Neuronal stem cell (in vitro differentiated cells): ENCODE results near the gene RMND5B.

Experiments used
- DNase-seq: peaks from one replicate; pipeline ENCODE4 v3.0.0-alpha.2; 2013; ENCODE audit warnings: low spot score
- H2AFZ ChIP-seq: one replicate; pipeline ENCODE4 v1.6.1; 2013; ENCODE audit warnings: mild to moderate bottlenecking, low read length, inconsistent platforms
- H2AK5ac ChIP-seq: 2 replicates; pipeline ENCODE4 v1.6.1; 2013; ENCODE audit warnings: low read depth, mild to moderate bottlenecking, inconsistent platforms, low read length, moderate library complexity, mixed read lengths
- H2BK120ac ChIP-seq: 2 replicates; pipeline ENCODE4 v1.6.1; 2013; ENCODE audit warnings: low read depth, mild to moderate bottlenecking, inconsistent platforms, low read length, moderate library complexity, mixed read lengths
- H2BK12ac ChIP-seq: one replicate; pipeline ENCODE4 v1.6.1; 2013; ENCODE audit warnings: low read length, inconsistent platforms
- H2BK15ac ChIP-seq: 2 replicates; pipeline ENCODE4 v1.6.1; 2013; ENCODE audit warnings: mild to moderate bottlenecking, low read length, inconsistent platforms, mixed read lengths
- H2BK5ac ChIP-seq: one replicate; pipeline ENCODE4 v1.6.1; 2013; ENCODE audit warnings: inconsistent platforms, mild to moderate bottlenecking, low read length, moderate library complexity
- H3K14ac ChIP-seq: one replicate; pipeline ENCODE4 v1.6.1; 2013; ENCODE audit warnings: low read length, inconsistent platforms
- H3K18ac ChIP-seq: 2 replicates; pipeline ENCODE4 v1.6.1; 2013; ENCODE audit warnings: low read length, inconsistent platforms
- H3K23ac ChIP-seq: 2 replicates; pipeline ENCODE4 v1.6.1; 2013; ENCODE audit warnings: low read depth, mild to moderate bottlenecking, mixed read lengths, low read length, inconsistent platforms; ENCODE audit not compliant: poor library complexity
- H3K27ac ChIP-seq: replicated peaks from 3 replicates; pipeline ENCODE4 v1.5.1; 2013; ENCODE audit warnings: low read length, inconsistent platforms
- H3K27me3 ChIP-seq, 3 experiments: 2 replicates each; pipeline ENCODE4 v1.6.1; 2013; ENCODE audit warnings: low read length in 3 of 3, mild to moderate bottlenecking in 2 of 3, inconsistent platforms in 1 of 3, low read depth in 1 of 3, mixed read lengths in 1 of 3, moderate library complexity in 1 of 3; ENCODE audit not compliant: control insufficient read depth in 3 of 3, insufficient read depth in 3 of 3
- H3K36me3 ChIP-seq, 2 donors: replicated peaks in 1 of 2; 2 replicates each; pipeline ENCODE4 v1.6.1; 2013; ENCODE audit warnings: low read length in 2 of 2; ENCODE audit not compliant: control insufficient read depth in 2 of 2, insufficient read depth in 2 of 2
- H3K4ac ChIP-seq: 2 replicates; pipeline ENCODE4 v1.6.1; 2013; ENCODE audit warnings: inconsistent platforms, mild to moderate bottlenecking, low read length, moderate library complexity
- H3K4me1 ChIP-seq, 2 donors: 1 replicate in 1 of 2; 2 replicates in 1 of 2; pipeline ENCODE4 v1.6.1; 2013; ENCODE audit warnings: low read length in 2 of 2, low read depth in 1 of 2; ENCODE audit not compliant: control insufficient read depth in 2 of 2, insufficient read depth in 1 of 2
- H3K4me2 ChIP-seq: one replicate; pipeline ENCODE4 v1.6.1; 2013; ENCODE audit warnings: mild to moderate bottlenecking, low read length, inconsistent platforms; ENCODE audit not compliant: insufficient read depth, poor library complexity, severe bottlenecking
- H3K4me3 ChIP-seq, 2 donors: 2 replicates each; pipeline ENCODE4 v1.5.1; 2013; ENCODE audit warnings: low read length in 2 of 2, mild to moderate bottlenecking in 2 of 2, inconsistent platforms in 1 of 2, moderate library complexity in 1 of 2
- H3K79me1 ChIP-seq: one replicate; pipeline ENCODE4 v1.6.1; 2013; ENCODE audit warnings: low read depth, mild to moderate bottlenecking, inconsistent platforms, low read length, moderate library complexity
- H3K9ac ChIP-seq: one replicate; pipeline ENCODE4 v1.6.1; 2013; ENCODE audit warnings: mild to moderate bottlenecking, low read depth, low read length, inconsistent platforms; ENCODE audit not compliant: poor library complexity
- H3K9me3 ChIP-seq, 2 donors: replicated peaks in 1 of 2; 2 replicates each; pipeline versions ENCODE3 to v1.6.1; 2013; ENCODE audit warnings: low read length in 2 of 2, mild to moderate bottlenecking in 2 of 2, inconsistent platforms in 1 of 2, low read depth in 1 of 2, mixed read lengths in 1 of 2, moderate library complexity in 1 of 2; ENCODE audit not compliant: control insufficient read depth in 2 of 2, insufficient read depth in 1 of 2
- H4K8ac ChIP-seq: one replicate; pipeline ENCODE4 v1.6.1; 2013; ENCODE audit warnings: low read depth, mild to moderate bottlenecking, inconsistent platforms, low read length, moderate library complexity
- H4K91ac ChIP-seq: one replicate; pipeline ENCODE4 v1.6.1; 2013; ENCODE audit warnings: low read length, low read depth, mild to moderate bottlenecking, inconsistent platforms; ENCODE audit not compliant: poor library complexity
- WGBS, 2 donors: extraction: QIAGEN DNeasy Blood & Tissue Kit; methylation state at CpG; one replicate each; pipeline ENCODE4 v1.1.7; 2013; ENCODE audit warnings: missing lambda C conversion rate in 2 of 2, mixed read lengths in 1 of 2; ENCODE audit not compliant: insufficient read length in 2 of 2, insufficient replicate concordance in 1 of 2; ENCODE audit errors: extremely low coverage in 2 of 2; 5-methylcytosine and 5-hydroxymethylcytosine counted together

The RMND5B gene

DNA sequence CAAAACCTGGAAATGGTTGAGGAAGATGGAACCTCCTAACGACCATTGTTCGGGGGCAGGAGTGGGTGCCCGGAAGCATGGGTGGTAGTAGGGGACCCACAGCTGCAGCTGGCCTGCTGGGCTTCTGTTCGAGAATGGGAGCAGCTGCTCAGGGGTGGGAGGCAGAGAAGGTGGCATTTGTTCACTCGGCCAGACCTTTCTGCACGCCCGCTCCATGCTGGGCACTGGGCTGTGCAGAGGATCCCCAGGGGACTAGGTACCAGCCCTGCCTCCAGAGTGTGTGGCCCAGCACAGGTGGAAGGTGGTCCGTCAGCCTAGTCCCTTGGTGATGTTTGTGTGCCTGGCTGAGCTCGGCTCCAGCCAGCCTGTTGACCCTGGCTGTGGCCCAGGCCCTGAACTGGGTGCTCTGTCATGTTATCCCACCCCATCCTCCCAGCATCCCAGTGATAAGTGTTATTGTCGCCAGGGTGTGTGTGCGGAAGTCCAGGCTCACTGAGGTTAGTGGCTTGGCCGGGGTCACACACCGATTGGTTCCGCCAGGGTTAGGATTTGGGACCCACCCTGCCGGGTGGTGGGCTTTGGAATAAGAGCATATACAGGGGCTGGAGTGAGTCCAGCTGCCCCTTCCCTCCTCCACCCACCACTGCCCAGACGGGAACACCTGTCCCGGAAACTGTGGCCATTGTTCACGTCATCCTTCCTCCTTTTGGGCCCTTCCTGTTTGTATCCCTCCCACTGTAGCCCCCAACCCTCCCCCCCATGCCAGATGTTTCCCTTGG is 12.7 kb upstream of the RMND5B start:
- Histone ChIP-seq H4K8ac (no peak overlapping the region), H3K79me1 (peaks cover 2% of the 10 kb centered on the region), H2BK120ac (peak overlapping the region; percentile 52), H3K27ac (no peak overlapping the region), H3K9ac (no peak overlapping the region), H3K18ac (peak overlapping the region; percentile 80), H2AK5ac (peak overlapping the region; percentile 92), H2BK5ac (no peak overlapping the region), H3K4me3 (no peak overlapping the region), H2AFZ (no peak overlapping the region), H3K14ac (no peak overlapping the region), H2BK12ac (peak overlapping the region; percentile 60), H3K27me3 (no peaks in the 10 kb centered on the region), H3K4me2 (no peak overlapping the region), H3K9me3 (no peaks in the 10 kb centered on the region), H3K4me1 (peaks cover 24 to 36% of the 10 kb centered on the region in 2 donors), H3K23ac (no peak overlapping the region), H2BK15ac (peak overlapping the region; percentile 55), H3K4ac (no peak overlapping the region), H4K91ac (no peak overlapping the region), H3K36me3 (peaks cover 3 to 28% of the 10 kb centered on the region in 2 donors)
- no CpG with 5 or more reads among the region's 18 CpGs for WGBS, 2 donors
- no peak for DNase-seq

DNA sequence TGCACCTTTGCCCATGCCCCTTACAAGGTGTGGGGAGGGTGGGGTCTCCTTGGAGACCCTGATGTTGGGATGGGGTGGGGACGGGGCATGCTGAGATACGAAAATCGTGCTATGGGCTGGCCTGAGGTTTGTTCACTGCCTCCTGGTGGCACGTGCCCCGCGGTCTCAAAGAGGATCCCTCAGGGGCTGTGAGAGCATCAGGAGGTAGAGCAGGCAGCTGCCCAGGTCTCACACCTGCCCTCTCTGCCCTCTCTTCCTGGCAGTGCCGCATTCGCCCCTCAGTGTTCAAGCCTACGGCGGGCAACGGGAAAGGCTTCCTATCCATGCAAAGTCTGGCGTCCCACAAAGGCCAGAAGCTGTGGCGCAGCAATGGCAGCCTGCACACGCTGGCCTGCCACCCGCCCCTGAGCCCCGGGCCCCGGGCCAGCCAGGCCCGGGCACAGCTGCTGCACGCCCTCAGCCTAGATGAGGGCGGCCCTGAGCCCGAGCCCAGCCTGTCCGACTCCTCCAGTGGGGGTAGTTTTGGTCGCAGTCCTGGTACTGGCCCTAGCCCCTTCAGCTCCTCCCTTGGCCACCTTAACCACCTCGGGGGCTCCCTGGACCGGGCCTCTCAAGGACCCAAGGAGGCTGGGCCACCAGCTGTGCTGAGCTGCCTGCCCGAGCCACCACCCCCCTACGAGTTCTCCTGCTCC is 10.8 kb upstream of the RMND5B start:
- Histone ChIP-seq H2BK120ac (no peak overlapping the region), H2BK15ac (peak overlapping the region; percentile 65), H4K8ac (no peak overlapping the region), H2AFZ (no peak overlapping the region), H3K9me3 (no peaks in the 10 kb centered on the region), H2AK5ac (peak overlapping the region; percentile 64), H2BK12ac (no peak overlapping the region), H3K27me3 (no peaks in the 10 kb centered on the region), H3K36me3 (peaks cover 3 to 28% of the 10 kb centered on the region in 2 donors), H3K4me1 (peaks cover 19 to 26% of the 10 kb centered on the region in 2 donors), H2BK5ac (no peak overlapping the region), H3K9ac (no peak overlapping the region), H3K4ac (no peak overlapping the region), H3K4me3 (no peak overlapping the region), H3K27ac (no peak overlapping the region), H3K18ac (no peak overlapping the region), H4K91ac (no peak overlapping the region), H3K4me2 (no peak overlapping the region), H3K14ac (no peak overlapping the region), H3K23ac (no peak overlapping the region), H3K79me1 (peaks cover 2% of the 10 kb centered on the region)
- no peak for DNase-seq
- WGBS, 2 donors: no CpG with 5 or more reads among the region's 27 CpGs

DNA sequence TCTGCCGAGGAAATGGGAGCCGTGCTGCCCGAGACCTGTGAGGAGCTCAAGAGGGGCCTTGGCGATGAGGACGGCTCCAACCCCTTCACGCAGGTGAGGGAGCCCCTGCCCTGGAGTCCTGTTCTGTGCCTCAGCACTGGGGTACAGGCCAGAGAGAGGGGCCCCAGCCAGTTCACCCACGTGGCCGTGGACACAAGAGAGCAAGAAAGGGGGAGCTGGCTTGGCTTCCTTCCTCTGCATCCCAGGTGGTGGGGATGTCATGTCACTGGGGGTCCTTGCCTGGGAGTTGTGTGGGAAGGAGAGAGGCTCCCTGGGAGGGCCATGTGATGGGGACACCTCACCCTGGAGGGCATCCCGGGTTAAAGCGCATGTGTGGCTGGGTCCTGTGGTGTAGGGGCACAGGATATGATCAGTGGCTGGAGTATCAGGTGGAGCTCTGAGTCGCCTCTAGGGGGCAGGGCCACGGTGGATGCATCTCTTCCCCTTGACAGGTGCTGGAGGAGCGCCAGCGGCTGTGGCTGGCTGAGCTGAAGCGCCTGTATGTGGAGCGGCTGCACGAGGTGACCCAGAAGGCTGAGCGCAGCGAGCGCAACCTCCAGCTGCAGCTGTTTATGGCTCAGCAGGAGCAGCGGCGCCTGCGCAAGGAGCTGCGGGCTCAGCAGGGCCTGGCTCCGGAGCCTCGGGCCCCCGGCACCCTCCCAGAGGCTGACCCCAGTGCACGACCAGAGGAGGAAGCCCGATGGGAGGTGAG is 10.0 kb upstream of the RMND5B start:
- no peak overlapping the region for H2AFZ ChIP-seq
- H3K4me2 ChIP-seq: no peak overlapping the region
- no peak for DNase-seq
- H3K9ac ChIP-seq: no peak overlapping the region
- no peak overlapping the region for H3K4me3 ChIP-seq
- peak overlapping the region; percentile 6 for H2BK15ac ChIP-seq
- H3K9me3 ChIP-seq: no peaks in the 10 kb centered on the region
- no peak overlapping the region for H2BK12ac ChIP-seq
- H3K4me1 ChIP-seq: peaks cover 17 to 19% of the 10 kb centered on the region in 2 donors
- H3K27me3 ChIP-seq: no peaks in the 10 kb centered on the region
- H4K91ac ChIP-seq: no peak overlapping the region
- peaks cover 2% of the 10 kb centered on the region for H3K79me1 ChIP-seq
- H3K18ac ChIP-seq: peak overlapping the region; percentile 54
- peak overlapping the region; percentile 26 for H3K23ac ChIP-seq
- peak overlapping the region; percentile 16 for H2BK120ac ChIP-seq
- no peak overlapping the region for H3K4ac ChIP-seq
- H3K27ac ChIP-seq: no peak overlapping the region
- no peak overlapping the region for H4K8ac ChIP-seq
- no CpG with 5 or more reads among the region's 29 CpGs for WGBS, 2 donors
- peak overlapping the region; percentile 63 for H2AK5ac ChIP-seq
- H2BK5ac ChIP-seq: peak overlapping the region; percentile 82
- H3K14ac ChIP-seq: no peak overlapping the region
- peaks cover 3 to 28% of the 10 kb centered on the region in 2 donors for H3K36me3 ChIP-seq
